GM20000 (cell line): ENCODE measurements around the gene SCOC.
A peak's percentile ranks its signal among the peaks of the same experiment; 100 is the strongest.

Experiments
- DNase-seq: peaks from one replicate; pipeline ENCODE4 v3.0.0; 2012; ENCODE audit warnings: low spot score
- CTCF ChIP-seq: IDR thresholded peaks from 2 replicates; pipeline ENCODE4 v1.5.1; 2012; ENCODE audit warnings: mild to moderate bottlenecking, control low read depth; ENCODE audit errors: extremely low read depth, missing control alignments

SCOC gene

GRCh38 chr4:140426610-140427105 lies 53.2 kb downstream of the SCOC start:
- no peak for TF ChIP-seq CTCF
- peak; percentile 16 for DNase-seq

- peak; percentile 16 for TF ChIP-seq CTCF
- peak; percentile 73 for DNase-seq
Measured at GRCh38 chr4:140427106-140427918, 53.9 kb downstream of the SCOC start, which contains the start of gene CLGN. TSS of gene CLGN (minus strand) at chr4:140427648. CDS start at chr4:140413078, 14,570 bp downstream.

GRCh38 chr4:140427919-140428471 lies 54.5 kb downstream of the SCOC start:
- DNase-seq, result no peak
- no peak for TF ChIP-seq CTCF
